K562 (cell line): ENCODE data around the gene MEIS2. TPM values are rescaled to one million over a fixed set of nuclear protein-coding genes. Genes with fewer than 3 reads are reported as not detected.

Experiments
- ATAC-seq: fragments of 200-7000 bp; cut with Tn5 transposase; 3 replicates; pipeline ENCODE4 v1.9.1; 2020; ENCODE audit warnings: moderate library complexity
- BruUV-seq: library from RNA; stranded (reverse); fragments of 400-500 nt; replicated peaks from 2 replicates; lab custom pipeline; 2021; lab: Mats Ljungman, UMichigan
- CTCF ChIA-PET: fragments of 300-600 bp; formaldehyde crosslinking; extraction: SDS; loops from one replicate; lab custom pipeline; 2021; ENCODE audit warnings: low intra/inter-chr PET ratio; lab: Yijun Ruan, JAX
- POLR2A ChIA-PET: fragments of 300-600, 350-650 bp; sonication (Branson Sonifier 250); formaldehyde crosslinking; extraction: SDS; loops from one replicate; lab custom pipeline; 2021; ENCODE audit warnings: antibody characterized with exemption, inconsistent platforms; lab: Yijun Ruan, JAX
- DNase-seq, 4 experiments: peaks; one replicate each; pipeline versions ENCODE4 v3.0.0 to v3.0.0-alpha.2; 2011 to 2018; ENCODE audit warnings: low spot score in 3 of 4, mixed read lengths in 3 of 4; ENCODE audit errors: extremely low read depth in 1 of 4
- FAIRE-seq: peaks from 2 replicates; lab custom pipeline; 2011; peaks lifted over from hg19 to GRCh38; lab: Jason Lieb, UNC
- H2AFZ ChIP-seq: 2 replicates; pipeline ENCODE4 v1.6.0; 2011; ENCODE audit warnings: low read depth, low read length, control low read depth, inconsistent platforms
- H3K27ac ChIP-seq: fragments of 200-600 bp; 3 replicates; pipeline ENCODE4 v1.8.0; 2011; ENCODE audit warnings: low read depth, mild to moderate bottlenecking, control low read depth, inconsistent platforms, low read length, moderate library complexity, mixed read lengths; ENCODE audit errors: extremely low read depth
- H3K27me3 ChIP-seq, 2 experiments: fragments of 300-600 bp in 1 of 2; 2 replicates in 1 of 2; 3 replicates in 1 of 2; pipeline versions ENCODE4 v1.6.0 to v1.8.0; 2011; ENCODE audit warnings: inconsistent platforms in 2 of 2, low read length in 2 of 2, mild to moderate bottlenecking in 1 of 2, mixed read lengths in 1 of 2, moderate library complexity in 1 of 2; ENCODE audit not compliant: control insufficient read depth in 2 of 2, insufficient read depth in 2 of 2
- H3K36me3 ChIP-seq: fragments of 300-600 bp; 3 replicates; pipeline ENCODE4 v1.8.0; 2011; ENCODE audit warnings: mild to moderate bottlenecking, low read length, inconsistent platforms; ENCODE audit not compliant: control insufficient read depth, insufficient read depth
- H3K4me1 ChIP-seq, 2 experiments: fragments of 200-600 bp in 1 of 2; replicated peaks in 1 of 2; 2 replicates in 1 of 2; 3 replicates in 1 of 2; pipeline versions ENCODE4 v1.5.1 to v1.8.0; 2011; ENCODE audit warnings: inconsistent platforms in 2 of 2, low read length in 2 of 2, mild to moderate bottlenecking in 1 of 2, mixed read lengths in 1 of 2, moderate library complexity in 1 of 2; ENCODE audit not compliant: control insufficient read depth in 2 of 2, insufficient read depth in 2 of 2
- H3K4me2 ChIP-seq: 2 replicates; pipeline ENCODE4 v1.6.1; 2011; ENCODE audit warnings: low read length, control low read depth, inconsistent platforms, mixed read lengths; ENCODE audit not compliant: insufficient read depth
- H3K4me3 ChIP-seq: fragments of 200-600 bp; sonication (generic), shearing (Covaris generic); 2 replicates; pipeline ENCODE4 v1.5.1; 2016; ENCODE audit warnings: control low read depth, inconsistent platforms
- H3K79me2 ChIP-seq: fragments of 200-600 bp; 3 replicates; pipeline ENCODE4 v1.8.0; 2011; ENCODE audit warnings: low read length, inconsistent platforms; ENCODE audit not compliant: control insufficient read depth, insufficient read depth
- H3K9ac ChIP-seq, 2 experiments: 2 replicates each; pipeline versions ENCODE4 v1.6.0 to v1.6.1; 2011; ENCODE audit warnings: low read depth in 2 of 2, low read length in 2 of 2, control low read depth in 1 of 2, inconsistent platforms in 1 of 2, mild to moderate bottlenecking in 1 of 2, mixed read lengths in 1 of 2; ENCODE audit not compliant: insufficient read depth in 1 of 2
- H3K9me1 ChIP-seq: one replicate; pipeline ENCODE4 v1.6.0; 2011; ENCODE audit warnings: inconsistent platforms, mild to moderate bottlenecking, low read length, moderate library complexity; ENCODE audit not compliant: control insufficient read depth, insufficient read depth
- H3K9me3 ChIP-seq: replicated peaks from 2 replicates; pipeline ENCODE4 v1.5.1; 2011; ENCODE audit warnings: low read depth, low read length, inconsistent platforms; ENCODE audit not compliant: control insufficient read depth, insufficient read depth
- H4K20me1 ChIP-seq: replicated peaks from 2 replicates; pipeline ENCODE4 v1.6.1; 2011; ENCODE audit warnings: low read length, inconsistent platforms, mixed read lengths; ENCODE audit not compliant: control insufficient read depth, insufficient read depth
- KLF10 ChIP-seq: fragments of 250-450 bp; sonication (Bioruptor Pico); IDR thresholded peaks from 2 replicates; pipeline ENCODE4 v1.6.1; 2021; ENCODE audit warnings: matching md5 sums
- NFE2 ChIP-seq: IDR thresholded peaks from 2 replicates; pipeline ENCODE4 v1.6.1; 2014; ENCODE audit warnings: antibody characterized with exemption, low read depth
- RHOXF2B ChIP-seq: fragments of 250-450 bp; sonication (Bioruptor Pico); conservative IDR thresholded peaks from 2 replicates; pipeline ENCODE4 v1.5.1; 2021
- RNF219 ChIP-seq: fragments of 250-450 bp; sonication (Bioruptor Pico); IDR thresholded peaks from 2 replicates; pipeline ENCODE4 v1.5.0; 2022; ENCODE audit warnings: mild to moderate bottlenecking
- XRCC3 ChIP-seq: fragments of 450-650 bp; IDR thresholded peaks from 2 replicates; pipeline ENCODE4 v1.6.1; 2017; ENCODE audit warnings: mild to moderate bottlenecking, moderate library complexity
- YBX1 ChIP-seq: fragments of 450-650 bp; IDR thresholded peaks from 2 replicates; pipeline ENCODE4 v1.7.1; 2016; ENCODE audit warnings: mild to moderate bottlenecking
- WGBS: fragments of 100-300 bp; shearing (Covaris generic); methylation state at CpG from one replicate; pipeline ENCODE4 v1.1.6; 2016; ENCODE audit warnings: low coverage, mixed read lengths; ENCODE audit not compliant: insufficient coverage; ENCODE audit errors: missing lambda C conversion rate; 5-methylcytosine and 5-hydroxymethylcytosine counted together
- in situ Hi-C: fragments of 300-500 bp; cut with MboI; formaldehyde crosslinking; loops from 4 replicates; pipeline ENCODE4 v1.15.0; 2018; ENCODE audit warnings: inconsistent platforms, mixed read lengths
- intact Hi-C: fragments of 100-400 bp; cut with micrococcal nuclease; formaldehyde crosslinking; loops from 2 replicates; pipeline ENCODE4 v1.14.2; 2022
- polyA plus RNA-seq, 8 experiments: library from polyadenylated mRNA; depleted of rRNA in 4 of 8; stranded (reverse) in 5 of 8; unstranded in 3 of 8; fragments of >200 nt; fragmentation: Nextera tagmentation in 2 of 8; fragmentation: Illumina TruSeq in 1 of 8; extraction: Ambion mirVana in 2 of 8; extraction: Trizol in 1 of 8; gene quantifications; 2 replicates each; pipeline versions ENCODE4 v1.2.1 to v1.2.3, GENCODE V29; 2011 to 2014; ENCODE audit warnings: inconsistent platforms in 1 of 8, missing spikeins in 1 of 8
- total RNA-seq, 7 experiments: library from RNA; depleted of rRNA in 6 of 7; stranded (reverse); fragments of >200 nt in 6 of 7; fragmentation: Illumina TruSeq in 2 of 7; extraction: Trizol in 2 of 7; gene quantifications; 2 replicates each; pipeline versions ENCODE4 v1.2.1 to v1.2.3, GENCODE V29; 2011 to 2021; ENCODE audit warnings: low replicate concordance in 1 of 7
- TF ChIP-seq, protein P1 (sequence below): fragments of 200-800 bp; sonication (Bioruptor generic); IDR thresholded peaks from 2 replicates; pipeline ENCODE4 v1.6.1; 2017; ENCODE audit warnings: missing genetic modification characterization, missing compliant biosample characterization

Gene MEIS2
- total and polyA plus RNA-seq, 9 of the 15 experiments (the other 6 are each of a cell fraction or from before 2014, with no cell fraction given), result 7.5 to 64.2 (median 22.3) TPM

DNA sequence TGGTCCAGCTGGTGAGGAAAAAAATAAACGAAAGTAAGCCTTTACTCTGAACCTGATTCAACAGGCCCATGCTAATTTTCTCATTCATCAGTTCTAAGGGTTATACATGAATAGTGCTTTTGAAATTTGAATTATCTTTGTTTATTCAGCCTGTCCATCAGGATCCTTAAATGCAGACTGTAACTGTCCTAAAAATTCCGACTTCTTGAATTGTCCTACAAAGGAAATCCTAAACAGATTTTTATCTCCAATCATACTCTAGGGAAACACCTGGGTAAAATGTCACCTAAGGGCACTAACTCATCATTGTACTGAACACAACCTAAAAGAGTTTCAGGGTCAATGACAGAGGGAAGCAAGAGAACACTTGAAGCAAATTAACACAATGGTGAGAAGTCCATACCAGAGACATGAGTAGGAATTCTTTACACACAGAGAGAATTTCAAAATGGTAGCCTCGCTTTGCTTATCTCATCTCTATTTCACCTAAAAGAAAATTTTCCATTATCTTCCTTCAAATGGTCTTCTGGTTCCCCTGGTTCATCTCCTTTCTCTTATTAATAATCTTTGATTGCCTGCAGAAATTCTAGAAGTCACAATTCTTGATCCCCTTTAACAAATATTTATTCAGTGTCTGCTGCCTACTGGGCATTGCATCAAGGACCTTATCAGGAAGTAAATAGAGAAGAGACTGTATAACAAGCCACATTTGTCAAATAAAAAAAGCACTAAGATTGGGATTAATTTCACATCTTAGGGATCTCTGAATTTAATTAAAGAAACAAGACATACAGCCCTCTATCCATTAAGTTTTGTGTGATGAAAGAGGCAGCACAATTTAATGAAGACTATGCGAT, 182.7 kb downstream of the MEIS2 start (continued):
- TF ChIP-seq RHOXF2B (CRISPR knock-in tag) (no peak), YBX1 (no peak)
- TF ChIP-seq, protein P1, sequence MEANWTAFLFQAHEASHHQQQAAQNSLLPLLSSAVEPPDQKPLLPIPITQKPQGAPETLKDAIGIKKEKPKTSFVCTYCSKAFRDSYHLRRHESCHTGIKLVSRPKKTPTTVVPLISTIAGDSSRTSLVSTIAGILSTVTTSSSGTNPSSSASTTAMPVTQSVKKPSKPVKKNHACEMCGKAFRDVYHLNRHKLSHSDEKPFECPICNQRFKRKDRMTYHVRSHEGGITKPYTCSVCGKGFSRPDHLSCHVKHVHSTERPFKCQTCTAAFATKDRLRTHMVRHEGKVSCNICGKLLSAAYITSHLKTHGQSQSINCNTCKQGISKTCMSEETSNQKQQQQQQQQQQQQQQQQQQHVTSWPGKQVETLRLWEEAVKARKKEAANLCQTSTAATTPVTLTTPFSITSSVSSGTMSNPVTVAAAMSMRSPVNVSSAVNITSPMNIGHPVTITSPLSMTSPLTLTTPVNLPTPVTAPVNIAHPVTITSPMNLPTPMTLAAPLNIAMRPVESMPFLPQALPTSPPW (CRISPR knock-in tag), result no peak

GRCh38 chr15:36914960-36915808, 185.2 kb downstream of the MEIS2 start:
- H2AFZ ChIP-seq, result no peak overlapping the region
- no peaks in the 10 kb centered on the region for H3K79me2 ChIP-seq
- H3K4me1 ChIP-seq, result no peaks in the 10 kb centered on the region
- in situ Hi-C loops (no loop called here), intact Hi-C loops (no loop called here)
- no peak for DNase-seq
- WGBS, result 84% methylated on average over 3 of the region's 3 CpGs
- ChIA-PET CTCF (no interaction called here), POLR2A (interaction anchor here (0.7 to 1.1 kb wide), 2 partner anchors 45 to 104 kb away, joined by 3 read pairs; no protein-coding TSS in a partner anchor)
- H3K36me3 ChIP-seq, result peaks cover 3% of the 10 kb centered on the region; the same call in 1 of the 3 replicates
- no peaks in the 10 kb centered on the region for H3K9me3 ChIP-seq
- ATAC-seq, result no peak
- no peaks in the 10 kb centered on the region for H3K9me1 ChIP-seq
- no peak overlapping the region for H3K4me2 ChIP-seq
- no peak overlapping the region for H3K4me3 ChIP-seq
- BruUV-seq, result no TSS peak
- no peak overlapping the region for H3K9ac ChIP-seq
- H3K27ac ChIP-seq, result no peak overlapping the region
- no peaks in the 10 kb centered on the region for H4K20me1 ChIP-seq
- no peaks in the 10 kb centered on the region for H3K27me3 ChIP-seq
- no peak for FAIRE-seq
- TF ChIP-seq XRCC3 (no peak), NFE2 (no peak), RNF219 (no peak), KLF10 (no peak)
